Mesendoderm (in vitro differentiated cells): Measurements from ENCODE around the gene SLC29A1.
"Not testable (repeated sequence)": the region's sequence is repeated elsewhere in the genome, so short reads cannot be mapped to it uniquely, and the experiment has no call there.

Experiments
- DNase-seq: peaks from one replicate; pipeline ENCODE4 v3.0.0; 2013
- H2AK5ac ChIP-seq: 2 replicates; pipeline ENCODE4 v1.6.1; 2013; ENCODE audit warnings: low read length, inconsistent platforms
- H2BK120ac ChIP-seq: 2 replicates; pipeline ENCODE4 v1.6.1; 2013; ENCODE audit warnings: low read depth, mild to moderate bottlenecking, low read length, moderate library complexity, mixed read lengths
- H2BK15ac ChIP-seq: replicated peaks from 2 replicates; pipeline ENCODE4 v1.6.1; 2013; ENCODE audit warnings: low read depth, mild to moderate bottlenecking, moderate library complexity
- H2BK5ac ChIP-seq: 2 replicates; pipeline ENCODE4 v1.6.1; 2013; ENCODE audit warnings: low read length, inconsistent platforms
- H3K18ac ChIP-seq: 2 replicates; pipeline ENCODE4 v1.6.1; 2013; ENCODE audit warnings: mild to moderate bottlenecking, low read length, mixed read lengths
- H3K23ac ChIP-seq: one replicate; pipeline ENCODE4 v1.6.1; 2013; ENCODE audit warnings: low read length
- H3K27ac ChIP-seq: 2 replicates; pipeline ENCODE4 v1.5.1; 2013; ENCODE audit warnings: low read depth, mild to moderate bottlenecking, inconsistent platforms, low read length, moderate library complexity
- H3K27me3 ChIP-seq: 2 replicates; pipeline ENCODE4 v1.6.1; 2013; ENCODE audit warnings: low read length, control low read depth, mild to moderate bottlenecking, inconsistent platforms; ENCODE audit not compliant: insufficient read depth, poor library complexity
- H3K36me3 ChIP-seq: 2 replicates; pipeline ENCODE4 v1.6.1; 2013; ENCODE audit warnings: low read length, inconsistent platforms; ENCODE audit not compliant: control insufficient read depth, insufficient read depth
- H3K4ac ChIP-seq: one replicate; pipeline ENCODE4 v1.6.1; 2013; ENCODE audit warnings: low read depth, mild to moderate bottlenecking, low read length, moderate library complexity
- H3K4me1 ChIP-seq: 2 replicates; pipeline ENCODE4 v1.6.1; 2013; ENCODE audit warnings: low read depth, low read length, inconsistent platforms; ENCODE audit not compliant: control insufficient read depth
- H3K4me2 ChIP-seq: 2 replicates; pipeline ENCODE4 v1.6.1; 2013; ENCODE audit warnings: low read length
- H3K4me3 ChIP-seq: 2 replicates; pipeline ENCODE4 v1.5.1; 2013; ENCODE audit warnings: mild to moderate bottlenecking, low read length
- H3K56ac ChIP-seq: one replicate; pipeline ENCODE4 v1.6.1; 2013; ENCODE audit warnings: low read length
- H3K79me1 ChIP-seq: 2 replicates; pipeline ENCODE4 v1.6.1; 2013; ENCODE audit warnings: low read length, inconsistent platforms
- H3K79me2 ChIP-seq: 2 replicates; pipeline ENCODE4 v1.6.1; 2013; ENCODE audit warnings: mild to moderate bottlenecking, low read length; ENCODE audit not compliant: control insufficient read depth, insufficient read depth
- H3K9ac ChIP-seq: 2 replicates; pipeline ENCODE4 v1.6.1; 2013; ENCODE audit warnings: low read length, inconsistent platforms
- H4K5ac ChIP-seq: one replicate; pipeline ENCODE4 v1.6.1; 2013; ENCODE audit warnings: low read length
- H4K8ac ChIP-seq: one replicate; pipeline ENCODE4 v1.6.1; 2013; ENCODE audit warnings: low read depth, mild to moderate bottlenecking, control low read depth, low read length, moderate library complexity
- WGBS: extraction: QIAGEN DNeasy Blood & Tissue Kit; methylation state at CpG from one replicate; pipeline ENCODE4 v1.1.7; 2013; ENCODE audit warnings: low lambda C conversion rate, missing lambda C conversion rate; ENCODE audit not compliant: insufficient coverage; ENCODE audit errors: extremely low coverage; 5-methylcytosine and 5-hydroxymethylcytosine counted together

The SLC29A1 gene

GRCh38 chr6:44228836-44229235, 5.4 kb downstream of the SLC29A1 start:
- Histone ChIP-seq H3K4me2 (no peak overlapping the region), H3K23ac (no peak overlapping the region), H2BK15ac (no peak overlapping the region), H3K4ac (no peak overlapping the region), H3K27ac (no peak overlapping the region), H3K4me3 (no peak overlapping the region), H3K18ac (no peak overlapping the region), H2BK5ac (no peak overlapping the region), H3K56ac (no peak overlapping the region), H4K5ac (no peak overlapping the region), H3K4me1 (peaks cover 8% of the 10 kb centered on the region), H3K79me2 (peaks cover 10% of the 10 kb centered on the region), H2AK5ac (no peak overlapping the region), H3K27me3 (no peaks in the 10 kb centered on the region), H3K9ac (no peak overlapping the region), H2BK120ac (no peak overlapping the region), H3K79me1 (peaks cover 3% of the 10 kb centered on the region), H3K36me3 (no peaks in the 10 kb centered on the region), H4K8ac (no peak overlapping the region)
- WGBS, result no CpG with 5 or more reads among the region's 5 CpGs
- no peak for DNase-seq

- Histone ChIP-seq H2AK5ac (no peak overlapping the region), H3K9ac (no peak overlapping the region), H3K4me2 (no peak overlapping the region), H4K8ac (no peak overlapping the region), H3K4me3 (no peak overlapping the region), H3K56ac (no peak overlapping the region), H2BK15ac (no peak overlapping the region), H3K27ac (no peak overlapping the region), H4K5ac (no peak overlapping the region), H3K36me3 (no peaks in the 10 kb centered on the region), H3K4ac (no peak overlapping the region), H3K27me3 (no peaks in the 10 kb centered on the region), H3K79me1 (peaks cover 3% of the 10 kb centered on the region), H2BK5ac (no peak overlapping the region), H2BK120ac (no peak overlapping the region), H3K4me1 (peaks cover 6% of the 10 kb centered on the region), H3K79me2 (peaks cover 10% of the 10 kb centered on the region), H3K18ac (no peak overlapping the region), H3K23ac (no peak overlapping the region)
- DNase-seq, result no peak
- WGBS, result no CpG with 5 or more reads among the region's 11 CpGs
These were observed 6.1 kb downstream of the SLC29A1 start for GRCh38 chr6:44229376-44230033.

- H4K8ac ChIP-seq, result no peak overlapping the region
- no CpG with 5 or more reads among the region's 10 CpGs for WGBS
- no peak overlapping the region for H2BK5ac ChIP-seq
- H2BK120ac ChIP-seq, result no peak overlapping the region
- DNase-seq, result no peak
- peaks cover 3% of the 10 kb centered on the region for H3K79me1 ChIP-seq
- no peak overlapping the region for H3K23ac ChIP-seq
- no peak overlapping the region for H4K5ac ChIP-seq
- H3K56ac ChIP-seq, result no peak overlapping the region
- peaks cover 10% of the 10 kb centered on the region for H3K4me1 ChIP-seq
- no peak overlapping the region for H3K9ac ChIP-seq
- no peak overlapping the region for H3K4me3 ChIP-seq
- H3K4me2 ChIP-seq, result no peak overlapping the region
- no peaks in the 10 kb centered on the region for H3K36me3 ChIP-seq
- H3K4ac ChIP-seq, result no peak overlapping the region
- H3K18ac ChIP-seq, result no peak overlapping the region
- no peaks in the 10 kb centered on the region for H3K27me3 ChIP-seq
- peaks cover 7% of the 10 kb centered on the region for H3K79me2 ChIP-seq
- no peak overlapping the region for H3K27ac ChIP-seq
- no peak overlapping the region for H2BK15ac ChIP-seq
- H2AK5ac ChIP-seq, result no peak overlapping the region
These were observed 6.8 kb downstream of the SLC29A1 start for GRCh38 chr6:44230034-44230675.

GRCh38 chr6:44231426-44231825, 8.0 kb downstream of the SLC29A1 start:
- not testable (repeated sequence) for H4K5ac ChIP-seq, H2BK5ac ChIP-seq, H3K27me3 ChIP-seq, H4K8ac ChIP-seq, H3K56ac ChIP-seq, H3K4ac ChIP-seq, H3K4me3 ChIP-seq, H3K36me3 ChIP-seq, H2AK5ac ChIP-seq, H3K79me2 ChIP-seq, H2BK120ac ChIP-seq, H3K27ac ChIP-seq, H3K23ac ChIP-seq, H3K18ac ChIP-seq, DNase-seq, H3K79me1 ChIP-seq, H3K4me2 ChIP-seq, H2BK15ac ChIP-seq, H3K9ac ChIP-seq, H3K4me1 ChIP-seq
- no CpG with 5 or more reads among the region's 9 CpGs for WGBS

GRCh38 chr6:44232676-44233566, 9.5 kb downstream of the SLC29A1 start:
- Histone ChIP-seq H2BK15ac (no peak overlapping the region), H3K79me1 (no peaks in the 10 kb centered on the region), H4K5ac (no peak overlapping the region), H2AK5ac (no peak overlapping the region), H2BK120ac (no peak overlapping the region), H3K4me3 (no peak overlapping the region), H3K27me3 (no peaks in the 10 kb centered on the region), H3K36me3 (no peaks in the 10 kb centered on the region), H3K18ac (no peak overlapping the region), H3K4ac (no peak overlapping the region), H3K27ac (no peak overlapping the region), H3K79me2 (no peaks in the 10 kb centered on the region), H2BK5ac (no peak overlapping the region), H4K8ac (no peak overlapping the region), H3K4me2 (no peak overlapping the region), H3K4me1 (peaks cover 5% of the 10 kb centered on the region), H3K23ac (no peak overlapping the region), H3K56ac (no peak overlapping the region), H3K9ac (no peak overlapping the region)
- no CpG with 5 or more reads among the region's 16 CpGs for WGBS
- no peak for DNase-seq
